HCT116 (cell line): Measurements from ENCODE around the gene NLGN4Y.

ENCODE experiments used
- EZH2 ChIP-seq: fragments of 200-600 bp; sonication (generic); IDR thresholded peaks from 2 replicates; pipeline ENCODE4 v1.6.1; 2017; ENCODE audit warnings: antibody characterized with exemption, mixed run types
- REST ChIP-seq: IDR thresholded peaks from 2 replicates; pipeline ENCODE4 v1.6.1; 2012; ENCODE audit warnings: low read depth
- TF ChIP-seq, protein P1 (sequence below): IDR thresholded peaks from 2 replicates; pipeline ENCODE4 v1.6.1; 2012
- TF ChIP-seq, protein P2 (sequence below), 3 experiments: fragments of 200-600 bp in 1 of 3; sonication (generic) in 1 of 3; IDR thresholded peaks in 2 of 3; conservative IDR thresholded peaks in 1 of 3; 2 replicates each; pipeline ENCODE4 v1.5.1; 2012 to 2017; ENCODE audit warnings: low read depth in 2 of 3, low read length in 2 of 3, antibody characterized with exemption in 1 of 3, borderline replicate concordance in 1 of 3, control low read depth in 1 of 3, mild to moderate bottlenecking in 1 of 3, mixed read lengths in 1 of 3, mixed run types in 1 of 3, moderate library complexity in 1 of 3; ENCODE audit not compliant: insufficient read depth in 1 of 3

GRCh38 chrY:14822201-14822600 lies 297.9 kb downstream of the NLGN4Y start:
- TF ChIP-seq EZH2 (no peak), REST (no peak)
- TF ChIP-seq, protein P1, sequence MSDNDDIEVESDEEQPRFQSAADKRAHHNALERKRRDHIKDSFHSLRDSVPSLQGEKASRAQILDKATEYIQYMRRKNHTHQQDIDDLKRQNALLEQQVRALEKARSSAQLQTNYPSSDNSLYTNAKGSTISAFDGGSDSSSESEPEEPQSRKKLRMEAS, result no peak
- TF ChIP-seq, protein P2, sequence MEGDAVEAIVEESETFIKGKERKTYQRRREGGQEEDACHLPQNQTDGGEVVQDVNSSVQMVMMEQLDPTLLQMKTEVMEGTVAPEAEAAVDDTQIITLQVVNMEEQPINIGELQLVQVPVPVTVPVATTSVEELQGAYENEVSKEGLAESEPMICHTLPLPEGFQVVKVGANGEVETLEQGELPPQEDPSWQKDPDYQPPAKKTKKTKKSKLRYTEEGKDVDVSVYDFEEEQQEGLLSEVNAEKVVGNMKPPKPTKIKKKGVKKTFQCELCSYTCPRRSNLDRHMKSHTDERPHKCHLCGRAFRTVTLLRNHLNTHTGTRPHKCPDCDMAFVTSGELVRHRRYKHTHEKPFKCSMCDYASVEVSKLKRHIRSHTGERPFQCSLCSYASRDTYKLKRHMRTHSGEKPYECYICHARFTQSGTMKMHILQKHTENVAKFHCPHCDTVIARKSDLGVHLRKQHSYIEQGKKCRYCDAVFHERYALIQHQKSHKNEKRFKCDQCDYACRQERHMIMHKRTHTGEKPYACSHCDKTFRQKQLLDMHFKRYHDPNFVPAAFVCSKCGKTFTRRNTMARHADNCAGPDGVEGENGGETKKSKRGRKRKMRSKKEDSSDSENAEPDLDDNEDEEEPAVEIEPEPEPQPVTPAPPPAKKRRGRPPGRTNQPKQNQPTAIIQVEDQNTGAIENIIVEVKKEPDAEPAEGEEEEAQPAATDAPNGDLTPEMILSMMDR (IDR thresholded peaks at IDR 0.05 in 2 of 3, conservative IDR thresholded peaks at IDR 0.05 in 1 of 3; ENCODE audit: borderline replicate concordance in 1 of 3, insufficient read depth in 1 of 3, low read depth in 2 of 3, low read length in 2 of 3), result no peak
